Lower leg skin (tissue), 3 donors: ENCODE measurements around the gene WFIKKN2.

Experiments used
- POLR2A ChIP-seq, 2 donors: fragments of 450-650 bp; IDR thresholded peaks; one replicate each; pipeline ENCODE4 v1.6.1; 2016 to 2017; ENCODE audit warnings: antibody characterized with exemption in 2 of 2, mild to moderate bottlenecking in 1 of 2, moderate library complexity in 1 of 2
- TF ChIP-seq, protein P1 (sequence below), 3 donors: fragments of 450-650 bp; IDR thresholded peaks; one replicate each; pipeline ENCODE4 v1.5.1; 2016; ENCODE audit warnings: antibody characterized with exemption in 3 of 3, mild to moderate bottlenecking in 3 of 3, moderate library complexity in 2 of 3

DNA sequence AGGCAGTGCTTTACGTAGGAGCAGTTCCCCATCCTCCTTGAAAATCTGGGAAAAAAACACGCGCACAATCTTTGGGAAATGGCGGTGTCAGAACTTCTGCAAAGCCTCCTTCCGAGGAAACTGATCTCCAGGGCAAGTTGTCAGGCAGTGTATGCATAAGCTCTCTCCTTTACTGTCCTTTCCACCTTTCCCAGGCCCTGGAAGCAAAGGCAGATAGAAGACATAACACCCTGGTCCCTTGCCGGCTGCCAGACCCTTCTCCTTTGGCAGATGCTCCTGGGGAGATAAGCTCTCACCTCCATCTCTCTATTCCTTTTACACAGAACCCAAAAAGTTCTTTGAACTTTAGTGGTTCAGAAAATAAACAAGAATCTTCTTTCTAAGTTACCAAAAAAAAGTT is 18.4 kb downstream of the WFIKKN2 start:
- TF ChIP-seq POLR2A (IDR thresholded peaks at IDR 0.05), result no peak
- TF ChIP-seq, protein P1, sequence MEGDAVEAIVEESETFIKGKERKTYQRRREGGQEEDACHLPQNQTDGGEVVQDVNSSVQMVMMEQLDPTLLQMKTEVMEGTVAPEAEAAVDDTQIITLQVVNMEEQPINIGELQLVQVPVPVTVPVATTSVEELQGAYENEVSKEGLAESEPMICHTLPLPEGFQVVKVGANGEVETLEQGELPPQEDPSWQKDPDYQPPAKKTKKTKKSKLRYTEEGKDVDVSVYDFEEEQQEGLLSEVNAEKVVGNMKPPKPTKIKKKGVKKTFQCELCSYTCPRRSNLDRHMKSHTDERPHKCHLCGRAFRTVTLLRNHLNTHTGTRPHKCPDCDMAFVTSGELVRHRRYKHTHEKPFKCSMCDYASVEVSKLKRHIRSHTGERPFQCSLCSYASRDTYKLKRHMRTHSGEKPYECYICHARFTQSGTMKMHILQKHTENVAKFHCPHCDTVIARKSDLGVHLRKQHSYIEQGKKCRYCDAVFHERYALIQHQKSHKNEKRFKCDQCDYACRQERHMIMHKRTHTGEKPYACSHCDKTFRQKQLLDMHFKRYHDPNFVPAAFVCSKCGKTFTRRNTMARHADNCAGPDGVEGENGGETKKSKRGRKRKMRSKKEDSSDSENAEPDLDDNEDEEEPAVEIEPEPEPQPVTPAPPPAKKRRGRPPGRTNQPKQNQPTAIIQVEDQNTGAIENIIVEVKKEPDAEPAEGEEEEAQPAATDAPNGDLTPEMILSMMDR (IDR thresholded peaks at IDR 0.05), result no peak
